Stimulated activated CD8-positive, alpha-beta memory T cell treated with anti-CD3 and anti-CD28 coated beads, Interleukin-2, amount 100 ng/mL, for 1 hour (primary cell): ENCODE data around the gene KIF4A.

Experiments
- DNase-seq, 2 donors: peaks; one replicate each; pipeline ENCODE4 v3.0.0-alpha.2; 2020; ENCODE audit warnings: low read depth in 2 of 2

The KIF4A gene

GRCh38 chrX:70437921-70438665, 148.2 kb downstream of the KIF4A start:
- DNase-seq = no peak

DNA sequence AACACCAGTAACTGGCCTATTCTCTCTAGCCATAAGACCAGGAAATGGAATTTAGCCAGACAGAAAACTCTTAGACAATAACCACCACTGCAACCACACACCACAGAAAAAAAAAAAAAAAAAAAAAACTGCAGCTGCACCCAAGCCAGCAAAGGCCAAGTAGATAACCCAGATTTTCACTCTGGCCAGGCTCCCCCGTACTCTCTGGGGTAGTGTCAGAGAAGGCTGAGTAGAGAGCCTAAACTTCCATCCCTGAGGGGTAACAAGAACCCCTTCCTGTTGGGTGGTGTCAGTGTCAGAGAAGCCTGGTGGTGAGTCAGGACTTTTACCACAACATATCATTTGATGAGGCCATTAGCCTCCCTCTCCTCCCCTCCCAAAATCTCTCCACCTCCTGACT, 149.1 kb downstream of the KIF4A start:
- DNase-seq = no peak

- no peak for DNase-seq
Observed at GRCh38 chrX:70442224-70442623, 152.3 kb downstream of the KIF4A start.

- DNase-seq = no peak
Observed at GRCh38 chrX:70444326-70444945, 154.5 kb downstream of the KIF4A start, which contains the start of gene DLG3. DLG3 (plus strand) TSS chrX:70444835; CDS start chrX:70445202, 367 bp downstream.

- DNase-seq = no peak
Observed at GRCh38 chrX:70444946-70445656, 155.2 kb downstream of the KIF4A start.

DNA sequence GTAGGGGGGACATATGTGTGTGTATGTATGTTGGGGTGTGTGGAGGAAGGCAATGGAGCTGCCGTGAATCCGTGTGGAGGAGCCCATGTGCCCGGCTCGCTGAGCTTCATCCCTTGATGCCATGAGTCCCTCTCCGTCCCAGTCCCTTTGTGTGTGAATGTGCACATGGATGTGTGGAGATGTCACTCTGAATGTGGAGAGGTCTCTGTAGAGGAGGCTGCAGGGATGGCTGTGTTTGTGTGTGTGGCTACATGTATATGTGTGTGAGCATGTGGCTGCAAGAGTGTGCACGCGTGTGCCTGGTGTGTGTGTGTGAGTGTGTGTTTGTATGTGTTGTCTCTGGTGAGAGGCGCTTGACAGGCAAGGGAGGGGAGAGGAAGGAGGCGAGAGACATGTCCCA, 156.0 kb downstream of the KIF4A start:
- no peak for DNase-seq

DNA sequence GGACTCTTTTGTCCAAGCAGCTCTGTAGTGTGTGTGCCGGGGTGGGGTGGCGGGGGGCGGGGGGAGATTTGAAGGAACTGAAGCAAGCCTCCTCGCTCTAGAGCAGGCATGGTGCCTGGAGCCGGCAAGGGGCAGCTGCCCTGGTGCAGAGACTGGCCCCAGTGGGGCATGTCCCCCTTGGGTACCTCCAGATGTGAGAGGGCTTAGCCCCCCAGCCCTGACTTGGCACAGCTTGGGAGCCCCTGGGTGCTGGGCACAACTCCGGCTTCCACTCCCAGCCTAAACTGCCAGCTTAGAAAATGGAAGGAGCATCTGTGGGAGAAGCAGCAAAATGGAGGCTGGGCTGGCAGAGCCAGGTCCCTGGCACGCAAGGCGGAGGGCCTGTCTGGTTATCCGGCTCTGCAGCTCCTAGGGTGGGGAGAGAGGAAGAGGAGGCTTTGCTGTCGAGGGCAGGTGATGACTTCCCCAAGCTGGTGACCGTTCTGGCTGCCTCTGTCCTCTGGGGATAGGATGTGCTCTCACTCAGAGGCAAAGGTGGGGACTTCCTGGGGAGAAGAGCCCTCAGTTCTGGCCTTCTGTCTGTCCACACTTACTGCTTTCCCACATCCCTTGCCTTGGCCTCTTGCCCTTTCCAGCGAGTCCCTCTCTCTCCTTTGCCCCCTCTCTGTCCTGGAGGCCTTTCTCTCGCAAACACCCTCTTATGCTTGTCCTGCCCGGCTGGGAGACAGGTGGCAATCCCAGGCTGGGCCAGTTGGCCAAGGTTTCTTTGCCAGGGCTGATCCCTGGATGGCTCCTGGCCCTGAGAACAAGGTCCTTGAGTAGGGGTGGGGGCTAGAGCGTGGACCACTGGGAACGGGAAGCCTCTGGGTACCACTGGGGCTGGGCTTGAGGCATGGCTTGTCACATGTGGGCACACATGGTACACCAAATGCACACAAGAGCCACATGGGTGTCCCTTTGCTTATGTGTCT, 156.8 kb downstream of the KIF4A start:
- DNase-seq = no peak

DNA sequence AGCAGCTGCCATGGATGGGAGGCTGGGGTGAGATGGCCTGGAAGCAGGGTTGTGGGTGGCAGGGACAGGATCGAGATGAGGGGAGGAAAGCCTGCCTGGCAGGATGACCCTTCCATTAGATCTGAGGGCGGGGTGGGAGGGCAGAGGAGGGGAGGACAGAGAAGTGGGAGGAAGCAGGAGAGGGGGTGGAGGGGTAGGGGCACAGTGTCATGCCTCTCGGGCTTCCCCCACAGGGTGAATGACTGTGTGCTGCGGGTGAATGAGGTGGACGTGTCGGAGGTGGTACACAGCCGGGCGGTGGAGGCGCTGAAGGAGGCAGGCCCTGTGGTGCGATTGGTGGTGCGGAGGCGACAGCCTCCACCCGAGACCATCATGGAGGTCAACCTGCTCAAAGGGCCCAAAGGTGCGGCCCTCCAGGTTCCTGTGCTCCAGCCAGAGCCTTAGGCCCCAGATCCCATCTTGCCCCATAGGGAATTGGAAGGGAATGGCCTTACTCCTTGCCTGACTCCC, 159.6 kb downstream of the KIF4A start:
- DNase-seq = no peak

GRCh38 chrX:70452143-70452733, 162.3 kb downstream of the KIF4A start:
- no peak for DNase-seq

GRCh38 chrX:70453024-70453618, 163.2 kb downstream of the KIF4A start:
- no peak for DNase-seq

DNA sequence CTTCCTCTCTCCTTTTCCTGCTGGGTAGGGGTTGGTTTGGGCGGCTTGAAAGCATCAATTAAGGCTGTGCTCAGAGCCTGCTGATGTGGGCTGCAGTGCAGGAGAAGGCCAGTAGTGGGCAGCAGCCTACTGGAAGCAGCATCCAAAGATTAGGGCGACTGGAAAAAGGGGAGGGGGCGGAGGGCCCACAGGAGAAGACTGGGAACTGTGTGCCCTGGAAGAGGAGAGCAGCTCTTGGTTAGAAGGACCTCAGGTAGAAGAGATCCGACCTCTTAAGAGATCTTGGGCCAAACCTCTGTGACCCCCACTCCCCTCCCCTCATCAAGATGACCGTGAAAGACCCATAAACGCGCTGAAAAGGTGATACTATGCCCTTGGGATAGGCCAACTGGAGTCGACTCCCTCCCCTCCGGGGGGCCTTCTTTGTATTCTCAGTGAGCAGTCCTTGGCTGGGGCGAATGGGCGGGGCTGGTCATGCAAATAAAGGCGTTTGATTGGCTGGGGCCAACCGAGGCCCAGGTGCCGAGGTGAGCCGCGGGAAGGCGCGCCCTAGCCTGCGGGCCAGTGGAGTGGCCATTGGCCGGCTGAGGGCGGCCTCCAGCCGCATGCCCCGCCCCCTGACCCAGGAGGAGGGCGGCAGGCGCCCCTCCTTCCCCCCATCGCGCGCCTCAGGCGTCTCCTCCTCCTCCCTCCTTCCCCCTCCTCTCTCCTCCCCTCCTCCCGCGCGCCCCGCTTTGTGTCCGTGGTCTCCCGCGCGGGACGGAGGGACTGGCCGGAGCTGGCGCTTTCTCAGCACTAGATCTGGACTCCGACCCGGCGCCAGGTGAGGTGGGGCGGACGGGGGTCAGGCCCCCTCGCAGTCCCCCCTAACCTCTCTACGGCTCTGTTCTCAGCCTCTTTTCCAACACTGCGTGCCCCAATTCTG, 164.8 kb downstream of the KIF4A start:
- no peak for DNase-seq

DNA sequence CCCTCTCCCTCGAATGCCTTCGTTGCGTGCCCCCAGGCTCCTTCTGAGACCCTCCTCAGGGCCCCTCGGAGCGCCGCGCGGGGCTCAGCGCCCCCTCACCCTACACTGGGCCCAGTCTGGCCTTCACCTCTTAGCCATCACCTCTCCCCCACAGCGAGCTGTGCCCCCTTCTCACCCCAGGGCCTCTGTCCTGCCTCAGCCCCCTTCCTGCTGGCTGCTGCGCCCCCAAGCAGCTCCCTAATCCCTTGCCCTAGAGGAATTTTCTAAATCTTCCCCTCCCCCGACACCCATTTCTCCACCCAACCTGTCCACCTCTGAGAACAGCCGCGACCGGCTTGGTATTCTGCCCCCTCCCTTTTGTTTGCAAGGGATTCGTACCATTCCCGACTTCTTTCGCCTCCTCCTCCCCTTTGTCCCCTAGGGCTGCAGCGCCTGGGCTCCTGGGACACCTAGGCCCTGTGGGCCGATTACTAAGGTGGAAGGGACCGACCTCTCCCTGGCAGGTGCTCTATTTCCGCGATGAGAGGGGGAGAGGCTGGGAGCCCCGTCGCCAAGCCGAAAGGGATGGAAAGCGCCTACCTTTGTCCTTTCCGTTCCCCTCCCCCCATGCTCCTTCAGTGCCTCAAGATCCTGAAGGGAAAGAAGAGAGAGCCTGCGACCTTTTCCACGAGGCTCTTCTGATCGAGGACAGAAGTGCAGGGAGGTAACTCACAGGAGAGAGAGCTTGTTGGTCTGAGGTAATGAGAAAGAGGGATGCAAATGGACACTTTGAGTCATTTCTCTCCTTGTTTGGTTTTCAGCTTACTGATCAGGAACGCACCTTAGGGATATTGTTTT, 165.7 kb downstream of the KIF4A start:
- no peak for DNase-seq

GRCh38 chrX:70456256-70456655, 166.4 kb downstream of the KIF4A start:
- no peak for DNase-seq

- no peak for DNase-seq
Observed at GRCh38 chrX:70461026-70461425, 171.1 kb downstream of the KIF4A start.

DNA sequence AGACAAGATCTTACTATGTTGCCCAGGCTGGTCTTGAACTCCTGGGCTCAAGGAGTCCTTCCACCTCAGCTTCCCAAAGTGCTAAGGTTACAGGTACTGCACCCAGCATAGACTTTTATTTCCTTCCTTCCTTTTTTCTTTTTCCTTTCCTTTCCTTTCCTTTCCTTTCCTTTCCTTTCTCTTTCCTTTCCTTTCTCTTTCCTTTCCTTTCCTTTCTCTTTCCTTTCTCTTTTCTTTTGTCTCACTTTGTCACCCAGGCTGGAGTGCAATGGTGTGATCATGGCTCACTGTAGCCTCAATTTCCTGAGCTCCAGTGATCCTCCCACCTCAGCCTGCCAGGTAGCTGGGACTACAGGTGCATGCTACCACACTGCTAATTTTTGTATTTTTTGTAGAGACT, 174.1 kb downstream of the KIF4A start:
- no peak for DNase-seq

DNA sequence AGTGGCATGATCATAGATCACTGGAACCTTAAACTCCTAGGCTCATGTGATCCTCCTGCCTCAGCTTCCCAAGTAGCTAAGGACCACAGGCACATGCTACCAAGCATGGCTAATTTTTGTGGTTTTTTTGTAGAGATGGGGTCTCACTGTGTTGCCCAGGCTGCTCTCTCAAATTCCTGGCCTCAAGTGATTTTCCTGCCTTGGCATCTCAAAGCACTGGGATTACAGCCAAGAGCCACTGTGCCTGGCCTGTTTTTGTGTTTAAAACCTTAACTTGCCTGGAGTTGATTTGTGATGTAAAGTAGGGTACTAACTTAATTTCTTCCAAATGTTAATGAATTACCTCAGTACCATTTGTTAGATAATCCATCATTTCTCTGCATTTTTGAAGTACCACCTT, 177.1 kb downstream of the KIF4A start:
- DNase-seq = no peak

DNA sequence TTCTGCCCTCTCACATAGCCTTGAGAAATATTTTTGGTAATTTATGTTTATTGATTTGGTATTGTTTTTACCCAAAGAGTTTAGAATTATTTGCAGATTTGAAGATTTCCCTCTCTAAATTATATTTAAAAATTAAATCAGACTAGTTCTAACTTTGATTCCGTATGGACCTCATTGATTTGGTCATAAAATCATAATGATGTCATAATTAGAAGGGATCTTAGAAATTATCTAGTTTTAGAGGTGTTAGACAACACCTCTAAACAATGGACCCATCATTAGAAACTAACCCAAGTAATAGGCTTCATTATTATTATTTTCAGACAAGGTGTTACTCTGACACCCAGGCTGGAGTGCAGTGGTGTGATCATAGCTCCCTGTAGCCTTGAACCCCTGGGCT, 178.8 kb downstream of the KIF4A start:
- no peak for DNase-seq
